Transverse colon (tissue), 3 donors: Measurements from ENCODE around the gene MAPK12.

Experiments used
- CTCF ChIP-seq, 5 experiments: fragments of 200-600 bp in 3 of 5; fragments of 450-650 bp in 2 of 5; sonication (generic) in 3 of 5; IDR thresholded peaks; 1 replicate in 2 of 5; 2 replicates in 3 of 5; pipeline ENCODE4 v1.5.1; 2016 to 2017; ENCODE audit warnings: antibody characterized with exemption in 5 of 5, inconsistent platforms in 3 of 5, mild to moderate bottlenecking in 2 of 5, moderate library complexity in 1 of 5
- POLR2A ChIP-seq: fragments of 450-650 bp; IDR thresholded peaks from one replicate; pipeline ENCODE4 v1.6.1; 2016; ENCODE audit warnings: antibody characterized with exemption, mild to moderate bottlenecking, moderate library complexity

DNA sequence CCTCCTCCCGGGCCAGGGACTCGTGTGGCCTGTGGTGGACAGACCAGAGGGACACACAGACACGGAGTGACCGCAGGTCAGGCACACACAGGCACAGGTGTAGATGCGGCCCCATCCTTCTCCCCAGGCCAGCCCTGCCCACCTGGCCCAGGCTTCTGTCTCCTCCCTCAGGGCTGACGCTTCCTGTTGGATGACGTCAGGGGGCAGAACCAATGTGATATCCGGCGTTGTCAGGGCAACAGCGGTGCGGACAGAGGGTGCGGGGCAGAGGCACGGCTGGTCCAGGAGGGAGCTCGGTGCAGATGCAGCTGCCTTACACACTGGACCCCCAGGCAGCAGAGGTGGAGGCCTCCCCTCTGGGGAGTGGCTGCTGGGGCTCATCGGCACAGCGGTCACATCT, 13.7 kb downstream of the MAPK12 start:
- TF ChIP-seq CTCF (IDR thresholded peaks at IDR 0.05) (no peak), POLR2A (no peak)
